ENCODE data around the gene LAD1.

- TF ChIP-seq, protein P1, sequence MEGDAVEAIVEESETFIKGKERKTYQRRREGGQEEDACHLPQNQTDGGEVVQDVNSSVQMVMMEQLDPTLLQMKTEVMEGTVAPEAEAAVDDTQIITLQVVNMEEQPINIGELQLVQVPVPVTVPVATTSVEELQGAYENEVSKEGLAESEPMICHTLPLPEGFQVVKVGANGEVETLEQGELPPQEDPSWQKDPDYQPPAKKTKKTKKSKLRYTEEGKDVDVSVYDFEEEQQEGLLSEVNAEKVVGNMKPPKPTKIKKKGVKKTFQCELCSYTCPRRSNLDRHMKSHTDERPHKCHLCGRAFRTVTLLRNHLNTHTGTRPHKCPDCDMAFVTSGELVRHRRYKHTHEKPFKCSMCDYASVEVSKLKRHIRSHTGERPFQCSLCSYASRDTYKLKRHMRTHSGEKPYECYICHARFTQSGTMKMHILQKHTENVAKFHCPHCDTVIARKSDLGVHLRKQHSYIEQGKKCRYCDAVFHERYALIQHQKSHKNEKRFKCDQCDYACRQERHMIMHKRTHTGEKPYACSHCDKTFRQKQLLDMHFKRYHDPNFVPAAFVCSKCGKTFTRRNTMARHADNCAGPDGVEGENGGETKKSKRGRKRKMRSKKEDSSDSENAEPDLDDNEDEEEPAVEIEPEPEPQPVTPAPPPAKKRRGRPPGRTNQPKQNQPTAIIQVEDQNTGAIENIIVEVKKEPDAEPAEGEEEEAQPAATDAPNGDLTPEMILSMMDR (conservative IDR thresholded peaks at IDR 0.05; ENCODE audit: low read length), result no peak
- TF ChIP-seq EZH2phosphoT487 (IDR thresholded peaks at IDR 0.05; ENCODE audit: borderline replicate concordance, low read depth, low read length), result no peak
These were observed 37.3 kb upstream of the LAD1 start for GRCh38 chr1:201436393-201436792.
